Measurements from ENCODE around the gene BEND3.
"Not testable (repeated sequence)": the region's sequence is repeated elsewhere in the genome, so short reads cannot be mapped to it uniquely, and the experiment has no call there.

GRCh38 chr6:107019628-107020027, 95.7 kb downstream of the BEND3 start:
- not testable (repeated sequence) for TF ChIP-seq RAD21 (conservative IDR thresholded peaks at IDR 0.05); EZH2 (IDR thresholded peaks at IDR 0.05; ENCODE audit: borderline replicate concordance, insufficient read depth, low read length, poor library complexity, severe bottlenecking); CTCF (IDR thresholded peaks at IDR 0.05; ENCODE audit: poor library complexity, severe bottlenecking); TAF1 (IDR thresholded peaks at IDR 0.05; ENCODE audit: low read depth); EP300 (conservative IDR thresholded peaks at IDR 0.05; ENCODE audit: poor library complexity, severe bottlenecking); POLR2AphosphoS5 (IDR thresholded peaks at IDR 0.05); SMC3 (conservative IDR thresholded peaks at IDR 0.05; ENCODE audit: poor library complexity)
- TF ChIP-seq, protein P1, sequence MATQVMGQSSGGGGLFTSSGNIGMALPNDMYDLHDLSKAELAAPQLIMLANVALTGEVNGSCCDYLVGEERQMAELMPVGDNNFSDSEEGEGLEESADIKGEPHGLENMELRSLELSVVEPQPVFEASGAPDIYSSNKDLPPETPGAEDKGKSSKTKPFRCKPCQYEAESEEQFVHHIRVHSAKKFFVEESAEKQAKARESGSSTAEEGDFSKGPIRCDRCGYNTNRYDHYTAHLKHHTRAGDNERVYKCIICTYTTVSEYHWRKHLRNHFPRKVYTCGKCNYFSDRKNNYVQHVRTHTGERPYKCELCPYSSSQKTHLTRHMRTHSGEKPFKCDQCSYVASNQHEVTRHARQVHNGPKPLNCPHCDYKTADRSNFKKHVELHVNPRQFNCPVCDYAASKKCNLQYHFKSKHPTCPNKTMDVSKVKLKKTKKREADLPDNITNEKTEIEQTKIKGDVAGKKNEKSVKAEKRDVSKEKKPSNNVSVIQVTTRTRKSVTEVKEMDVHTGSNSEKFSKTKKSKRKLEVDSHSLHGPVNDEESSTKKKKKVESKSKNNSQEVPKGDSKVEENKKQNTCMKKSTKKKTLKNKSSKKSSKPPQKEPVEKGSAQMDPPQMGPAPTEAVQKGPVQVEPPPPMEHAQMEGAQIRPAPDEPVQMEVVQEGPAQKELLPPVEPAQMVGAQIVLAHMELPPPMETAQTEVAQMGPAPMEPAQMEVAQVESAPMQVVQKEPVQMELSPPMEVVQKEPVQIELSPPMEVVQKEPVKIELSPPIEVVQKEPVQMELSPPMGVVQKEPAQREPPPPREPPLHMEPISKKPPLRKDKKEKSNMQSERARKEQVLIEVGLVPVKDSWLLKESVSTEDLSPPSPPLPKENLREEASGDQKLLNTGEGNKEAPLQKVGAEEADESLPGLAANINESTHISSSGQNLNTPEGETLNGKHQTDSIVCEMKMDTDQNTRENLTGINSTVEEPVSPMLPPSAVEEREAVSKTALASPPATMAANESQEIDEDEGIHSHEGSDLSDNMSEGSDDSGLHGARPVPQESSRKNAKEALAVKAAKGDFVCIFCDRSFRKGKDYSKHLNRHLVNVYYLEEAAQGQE (IDR thresholded peaks at IDR 0.05; ENCODE audit: borderline replicate concordance), result not testable (repeated sequence)
